Lower leg skin (tissue), 3 donors: ENCODE measurements around the gene ADGRG6.

Experiments used
- CTCF ChIP-seq, 3 donors: fragments of 450-650 bp; IDR thresholded peaks; one replicate each; pipeline ENCODE4 v1.5.1; 2016; ENCODE audit warnings: antibody characterized with exemption in 3 of 3, mild to moderate bottlenecking in 3 of 3, moderate library complexity in 2 of 3
- POLR2A ChIP-seq, 2 donors: fragments of 450-650 bp; IDR thresholded peaks; one replicate each; pipeline ENCODE4 v1.6.1; 2016 to 2017; ENCODE audit warnings: antibody characterized with exemption in 2 of 2, mild to moderate bottlenecking in 1 of 2, moderate library complexity in 1 of 2

- TF ChIP-seq POLR2A (IDR thresholded peaks at IDR 0.05) (no peak), CTCF (IDR thresholded peaks at IDR 0.05) (no peak)
These were observed 4.2 kb upstream of the ADGRG6 start for GRCh38 chr6:142297605-142297995.
